K562 (cell line): ENCODE measurements around the gene MYO1D. TPM values are rescaled to one million over a fixed set of nuclear protein-coding genes. Genes with fewer than 3 reads are reported as not detected.

Experiments
- ATAC-seq: fragments of 200-7000 bp; cut with Tn5 transposase; 3 replicates; pipeline ENCODE4 v1.9.1; 2020; ENCODE audit warnings: moderate library complexity
- BruUV-seq: library from RNA; stranded (reverse); fragments of 400-500 nt; replicated peaks from 2 replicates; lab custom pipeline; 2021; lab: Mats Ljungman, UMichigan
- CTCF ChIA-PET: fragments of 300-600 bp; formaldehyde crosslinking; extraction: SDS; loops from one replicate; lab custom pipeline; 2021; ENCODE audit warnings: low intra/inter-chr PET ratio; lab: Yijun Ruan, JAX
- POLR2A ChIA-PET: fragments of 300-600, 350-650 bp; sonication (Branson Sonifier 250); formaldehyde crosslinking; extraction: SDS; loops from one replicate; lab custom pipeline; 2021; ENCODE audit warnings: antibody characterized with exemption, inconsistent platforms; lab: Yijun Ruan, JAX
- DNase-seq, 4 experiments: peaks; one replicate each; pipeline versions ENCODE4 v3.0.0 to v3.0.0-alpha.2; 2011 to 2018; ENCODE audit warnings: low spot score in 3 of 4, mixed read lengths in 3 of 4; ENCODE audit errors: extremely low read depth in 1 of 4
- FAIRE-seq: peaks from 2 replicates; lab custom pipeline; 2011; peaks lifted over from hg19 to GRCh38; lab: Jason Lieb, UNC
- H2AFZ ChIP-seq: 2 replicates; pipeline ENCODE4 v1.6.0; 2011; ENCODE audit warnings: low read depth, low read length, control low read depth, inconsistent platforms
- H3K27ac ChIP-seq: fragments of 200-600 bp; 3 replicates; pipeline ENCODE4 v1.8.0; 2011; ENCODE audit warnings: low read depth, mild to moderate bottlenecking, control low read depth, inconsistent platforms, low read length, moderate library complexity, mixed read lengths; ENCODE audit errors: extremely low read depth
- H3K27me3 ChIP-seq, 2 experiments: fragments of 300-600 bp in 1 of 2; 2 replicates in 1 of 2; 3 replicates in 1 of 2; pipeline versions ENCODE4 v1.6.0 to v1.8.0; 2011; ENCODE audit warnings: inconsistent platforms in 2 of 2, low read length in 2 of 2, mild to moderate bottlenecking in 1 of 2, mixed read lengths in 1 of 2, moderate library complexity in 1 of 2; ENCODE audit not compliant: control insufficient read depth in 2 of 2, insufficient read depth in 2 of 2
- H3K36me3 ChIP-seq: fragments of 300-600 bp; 3 replicates; pipeline ENCODE4 v1.8.0; 2011; ENCODE audit warnings: mild to moderate bottlenecking, low read length, inconsistent platforms; ENCODE audit not compliant: control insufficient read depth, insufficient read depth
- H3K4me1 ChIP-seq, 2 experiments: fragments of 200-600 bp in 1 of 2; replicated peaks in 1 of 2; 2 replicates in 1 of 2; 3 replicates in 1 of 2; pipeline versions ENCODE4 v1.5.1 to v1.8.0; 2011; ENCODE audit warnings: inconsistent platforms in 2 of 2, low read length in 2 of 2, mild to moderate bottlenecking in 1 of 2, mixed read lengths in 1 of 2, moderate library complexity in 1 of 2; ENCODE audit not compliant: control insufficient read depth in 2 of 2, insufficient read depth in 2 of 2
- H3K4me2 ChIP-seq: 2 replicates; pipeline ENCODE4 v1.6.1; 2011; ENCODE audit warnings: low read length, control low read depth, inconsistent platforms, mixed read lengths; ENCODE audit not compliant: insufficient read depth
- H3K4me3 ChIP-seq: fragments of 200-600 bp; sonication (generic), shearing (Covaris generic); 2 replicates; pipeline ENCODE4 v1.5.1; 2016; ENCODE audit warnings: control low read depth, inconsistent platforms
- H3K79me2 ChIP-seq: fragments of 200-600 bp; 3 replicates; pipeline ENCODE4 v1.8.0; 2011; ENCODE audit warnings: low read length, inconsistent platforms; ENCODE audit not compliant: control insufficient read depth, insufficient read depth
- H3K9ac ChIP-seq, 2 experiments: 2 replicates each; pipeline versions ENCODE4 v1.6.0 to v1.6.1; 2011; ENCODE audit warnings: low read depth in 2 of 2, low read length in 2 of 2, control low read depth in 1 of 2, inconsistent platforms in 1 of 2, mild to moderate bottlenecking in 1 of 2, mixed read lengths in 1 of 2; ENCODE audit not compliant: insufficient read depth in 1 of 2
- H3K9me1 ChIP-seq: one replicate; pipeline ENCODE4 v1.6.0; 2011; ENCODE audit warnings: inconsistent platforms, mild to moderate bottlenecking, low read length, moderate library complexity; ENCODE audit not compliant: control insufficient read depth, insufficient read depth
- H3K9me3 ChIP-seq: replicated peaks from 2 replicates; pipeline ENCODE4 v1.5.1; 2011; ENCODE audit warnings: low read depth, low read length, inconsistent platforms; ENCODE audit not compliant: control insufficient read depth, insufficient read depth
- H4K20me1 ChIP-seq: replicated peaks from 2 replicates; pipeline ENCODE4 v1.6.1; 2011; ENCODE audit warnings: low read length, inconsistent platforms, mixed read lengths; ENCODE audit not compliant: control insufficient read depth, insufficient read depth
- CREM ChIP-seq: IDR thresholded peaks from 2 replicates; pipeline ENCODE4 v1.6.1; 2014; ENCODE audit warnings: antibody characterized with exemption, low read depth
- ETS2 ChIP-seq: IDR thresholded peaks from 2 replicates; pipeline ENCODE4 v1.6.1; 2016; ENCODE audit warnings: borderline replicate concordance, missing genetic modification characterization, mild to moderate bottlenecking, moderate library complexity, missing compliant biosample characterization; ENCODE audit not compliant: poor library complexity, severe bottlenecking
- FUS ChIP-seq: fragments of 200-400 bp; formaldehyde crosslinking; optimal IDR thresholded peaks from 2 replicates; pipeline ENCODE3; 2017; ENCODE audit warnings: low read depth, low read length
- HDAC8 ChIP-seq: fragments of 450-650 bp; IDR thresholded peaks from 2 replicates; pipeline ENCODE4 v1.6.1; 2016; ENCODE audit warnings: mild to moderate bottlenecking, missing genetic modification characterization, moderate library complexity, missing compliant biosample characterization
- JUND ChIP-seq, 2 experiments: IDR thresholded peaks; 2 replicates in 1 of 2; 3 replicates in 1 of 2; pipeline ENCODE4 v1.6.1; 2011; ENCODE audit warnings: borderline replicate concordance in 2 of 2, low read depth in 2 of 2, low read length in 2 of 2, improper control_type of control experiment in 1 of 2, missing biosample characterization in 1 of 2, missing genetic modification characterization in 1 of 2, missing genetic modification reagents in 1 of 2
- MAFF ChIP-seq: IDR thresholded peaks from 2 replicates; pipeline ENCODE4 v1.6.1; 2012; ENCODE audit warnings: low read length, improper control_type of control experiment
- MEF2A ChIP-seq: IDR thresholded peaks from 2 replicates; pipeline ENCODE4 v1.6.1; 2011; ENCODE audit warnings: low read depth, mild to moderate bottlenecking, low read length, moderate library complexity; ENCODE audit not compliant: control insufficient read depth
- NFIC ChIP-seq: fragments of 450-650 bp; IDR thresholded peaks from 2 replicates; pipeline ENCODE4 v1.6.1; 2017; ENCODE audit warnings: mild to moderate bottlenecking, inconsistent platforms
- NRF1 ChIP-seq, 2 experiments: fragments of 450-650 bp; IDR thresholded peaks in 1 of 2; conservative IDR thresholded peaks in 1 of 2; 2 replicates each; pipeline ENCODE4 v1.6.1; 2014; ENCODE audit warnings: mild to moderate bottlenecking in 2 of 2
- PHF21A ChIP-seq: fragments of 450-650 bp; IDR thresholded peaks from 2 replicates; pipeline ENCODE4 v1.6.1; 2017; ENCODE audit warnings: low read depth, borderline replicate concordance
- SMC3 ChIP-seq: conservative IDR thresholded peaks from 2 replicates; pipeline ENCODE4 v1.6.1; 2011; ENCODE audit warnings: low read depth, low read length, improper control_type of control experiment; ENCODE audit not compliant: insufficient read depth
- TEAD4 ChIP-seq, 2 experiments: sonication (generic) in 1 of 2; formaldehyde crosslinking in 1 of 2; IDR thresholded peaks; 2 replicates each; pipeline versions ENCODE4 v1.6.1 to v1.8.0; 2012 to 2022; ENCODE audit warnings: borderline replicate concordance in 1 of 2, inconsistent platforms in 1 of 2, low read length in 1 of 2, mild to moderate bottlenecking in 1 of 2, missing genetic modification reagents in 1 of 2
- ZNF316 ChIP-seq: fragments of 450-650 bp; IDR thresholded peaks from 2 replicates; pipeline ENCODE4 v1.6.1; 2016
- ZNF507 ChIP-seq: conservative IDR thresholded peaks from 2 replicates; pipeline ENCODE4 v1.6.1; 2017; ENCODE audit warnings: missing genetic modification characterization, missing compliant biosample characterization
- WGBS: fragments of 100-300 bp; shearing (Covaris generic); methylation state at CpG from one replicate; pipeline ENCODE4 v1.1.6; 2016; ENCODE audit warnings: low coverage, mixed read lengths; ENCODE audit not compliant: insufficient coverage; ENCODE audit errors: missing lambda C conversion rate; 5-methylcytosine and 5-hydroxymethylcytosine counted together
- in situ Hi-C: fragments of 300-500 bp; cut with MboI; formaldehyde crosslinking; loops from 4 replicates; pipeline ENCODE4 v1.15.0; 2018; ENCODE audit warnings: inconsistent platforms, mixed read lengths
- intact Hi-C: fragments of 100-400 bp; cut with micrococcal nuclease; formaldehyde crosslinking; loops from 2 replicates; pipeline ENCODE4 v1.14.2; 2022
- polyA plus RNA-seq, 8 experiments: library from polyadenylated mRNA; depleted of rRNA in 4 of 8; stranded (reverse) in 5 of 8; unstranded in 3 of 8; fragments of >200 nt; fragmentation: Nextera tagmentation in 2 of 8; fragmentation: Illumina TruSeq in 1 of 8; extraction: Ambion mirVana in 2 of 8; extraction: Trizol in 1 of 8; gene quantifications; 2 replicates each; pipeline versions ENCODE4 v1.2.1 to v1.2.3, GENCODE V29; 2011 to 2014; ENCODE audit warnings: inconsistent platforms in 1 of 8, missing spikeins in 1 of 8
- total RNA-seq, 7 experiments: library from RNA; depleted of rRNA in 6 of 7; stranded (reverse); fragments of >200 nt in 6 of 7; fragmentation: Illumina TruSeq in 2 of 7; extraction: Trizol in 2 of 7; gene quantifications; 2 replicates each; pipeline versions ENCODE4 v1.2.1 to v1.2.3, GENCODE V29; 2011 to 2021; ENCODE audit warnings: low replicate concordance in 1 of 7
- TF ChIP-seq, protein P1 (sequence below): fragments of 200-800 bp; sonication (Bioruptor generic); IDR thresholded peaks from 2 replicates; pipeline ENCODE4 v1.6.1; 2017; ENCODE audit warnings: missing genetic modification characterization, missing compliant biosample characterization
- TF ChIP-seq, protein P2 (sequence below): sonication (generic); formaldehyde crosslinking; IDR thresholded peaks from 2 replicates; pipeline ENCODE4 v1.8.0; 2023; ENCODE audit warnings: mild to moderate bottlenecking, missing genetic modification reagents
- TF ChIP-seq, protein P3 (sequence below): sonication (generic); formaldehyde crosslinking; IDR thresholded peaks from 2 replicates; pipeline ENCODE4 v1.8.1; 2023; ENCODE audit warnings: mild to moderate bottlenecking, missing genetic modification reagents

The MYO1D gene
- total and polyA plus RNA-seq, 9 of the 15 experiments (the other 6 are each of a cell fraction or from before 2014, with no cell fraction given): 2.1 to 71.2 (median 45.4) TPM

DNA sequence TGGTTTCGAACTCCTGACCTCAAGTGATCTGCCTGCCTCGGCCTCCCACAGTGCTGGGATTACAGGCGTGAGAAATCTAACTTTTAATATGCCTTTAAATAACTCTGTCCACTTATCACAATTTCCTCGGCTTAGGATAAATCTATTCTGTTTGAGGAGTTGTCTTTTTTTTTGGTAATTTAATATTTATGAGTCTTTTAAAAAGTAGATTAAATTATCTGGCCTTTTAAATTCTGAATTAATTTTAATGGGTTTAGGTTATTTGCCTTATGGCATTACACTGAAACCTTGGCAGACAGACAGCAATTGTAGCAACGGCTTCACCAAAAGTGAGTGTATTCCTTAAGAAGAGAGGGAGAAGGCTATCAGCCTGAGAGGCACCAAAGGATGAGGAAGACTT is 66.2 kb downstream of the MYO1D start (continued):
- TF ChIP-seq, protein P1, sequence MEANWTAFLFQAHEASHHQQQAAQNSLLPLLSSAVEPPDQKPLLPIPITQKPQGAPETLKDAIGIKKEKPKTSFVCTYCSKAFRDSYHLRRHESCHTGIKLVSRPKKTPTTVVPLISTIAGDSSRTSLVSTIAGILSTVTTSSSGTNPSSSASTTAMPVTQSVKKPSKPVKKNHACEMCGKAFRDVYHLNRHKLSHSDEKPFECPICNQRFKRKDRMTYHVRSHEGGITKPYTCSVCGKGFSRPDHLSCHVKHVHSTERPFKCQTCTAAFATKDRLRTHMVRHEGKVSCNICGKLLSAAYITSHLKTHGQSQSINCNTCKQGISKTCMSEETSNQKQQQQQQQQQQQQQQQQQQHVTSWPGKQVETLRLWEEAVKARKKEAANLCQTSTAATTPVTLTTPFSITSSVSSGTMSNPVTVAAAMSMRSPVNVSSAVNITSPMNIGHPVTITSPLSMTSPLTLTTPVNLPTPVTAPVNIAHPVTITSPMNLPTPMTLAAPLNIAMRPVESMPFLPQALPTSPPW (CRISPR knock-in tag): no peak
- TF ChIP-seq PHF21A (no peak), SMC3 (no peak), FUS (no peak), HDAC8 (no peak), MEF2A (no peak), CREM (no peak)
- TF ChIP-seq, all 486 proteins: peak for 0

DNA sequence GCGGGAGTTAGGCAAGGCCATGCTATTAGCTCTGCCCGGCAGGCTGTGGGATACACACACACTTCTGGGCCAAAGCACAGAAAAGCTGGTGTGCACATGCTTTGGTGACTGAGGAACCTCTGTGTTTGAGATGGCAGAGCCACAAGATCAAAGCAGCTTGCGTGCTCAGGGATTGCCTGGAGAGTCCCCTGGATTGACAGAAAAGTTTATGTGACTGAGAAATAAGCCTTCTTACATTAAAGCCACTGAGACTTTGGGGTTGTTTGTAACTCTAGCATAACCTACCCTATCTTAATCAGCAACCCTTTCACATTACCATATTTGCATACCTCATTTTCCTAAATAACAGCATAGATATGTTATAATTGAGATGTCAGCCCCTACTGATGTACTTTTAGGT is 69.3 kb downstream of the MYO1D start:
- no peak overlapping the region for H2AFZ ChIP-seq
- in situ Hi-C loops: no loop called here
- H3K4me1 ChIP-seq: peaks cover 3 to 19% of the 10 kb centered on the region in 2 experiments; a peak in 2 of 5 replicates
- CTCF ChIA-PET: no interaction called here
- H3K9ac ChIP-seq: no peak overlapping the region
- ATAC-seq: no peak
- BruUV-seq: no TSS peak
- no peak overlapping the region for H3K4me3 ChIP-seq
- H3K4me2 ChIP-seq: no peak overlapping the region
- FAIRE-seq: no peak
- POLR2A ChIA-PET: interaction anchor here (1.7 kb wide), 1 partner anchor 11 kb away, joined by 4 read pairs; no protein-coding TSS in a partner anchor
- WGBS: 88% methylated on average over 3 of the region's 3 CpGs
- H4K20me1 ChIP-seq: no peaks in the 10 kb centered on the region; the same call in 1 of the 2 replicates
- intact Hi-C loops: no loop called here
- H3K27me3 ChIP-seq: no peaks in the 10 kb centered on the region
- no peak overlapping the region for H3K27ac ChIP-seq
- DNase-seq: no peak
- no peaks in the 10 kb centered on the region for H3K9me3 ChIP-seq
- H3K79me2 ChIP-seq: 0 out of 3 replicates have a peak, but pooled peaks cover 6% of the 10 kb centered on the region
- no peaks in the 10 kb centered on the region for H3K9me1 ChIP-seq
- H3K36me3 ChIP-seq: no peaks in the 10 kb centered on the region; the same call in 2 of the 3 replicates
- TF ChIP-seq ZNF316 (no peak), MAFF (no peak), TEAD4 (IDR thresholded peaks at IDR 0.05; ENCODE audit: low read length) (no peak), TEAD4 (CRISPR knock-in tag; IDR thresholded peaks at IDR 0.05; ENCODE audit: borderline replicate concordance) (no peak), NFIC (no peak), JUND (IDR thresholded peaks at IDR 0.05; ENCODE audit: borderline replicate concordance, low read depth, low read length) (no peak), JUND (tag; IDR thresholded peaks at IDR 0.05; ENCODE audit: borderline replicate concordance, low read depth, low read length) (no peak), ZNF507 (tag) (no peak), ETS2 (no peak), NRF1 (conservative IDR thresholded peaks at IDR 0.05 in 1 of 2, IDR thresholded peaks at IDR 0.05 in 1 of 2) (no peak)
- TF ChIP-seq, protein P2, sequence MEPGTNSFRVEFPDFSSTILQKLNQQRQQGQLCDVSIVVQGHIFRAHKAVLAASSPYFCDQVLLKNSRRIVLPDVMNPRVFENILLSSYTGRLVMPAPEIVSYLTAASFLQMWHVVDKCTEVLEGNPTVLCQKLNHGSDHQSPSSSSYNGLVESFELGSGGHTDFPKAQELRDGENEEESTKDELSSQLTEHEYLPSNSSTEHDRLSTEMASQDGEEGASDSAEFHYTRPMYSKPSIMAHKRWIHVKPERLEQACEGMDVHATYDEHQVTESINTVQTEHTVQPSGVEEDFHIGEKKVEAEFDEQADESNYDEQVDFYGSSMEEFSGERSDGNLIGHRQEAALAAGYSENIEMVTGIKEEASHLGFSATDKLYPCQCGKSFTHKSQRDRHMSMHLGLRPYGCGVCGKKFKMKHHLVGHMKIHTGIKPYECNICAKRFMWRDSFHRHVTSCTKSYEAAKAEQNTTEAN: no peak
- TF ChIP-seq, protein P3, sequence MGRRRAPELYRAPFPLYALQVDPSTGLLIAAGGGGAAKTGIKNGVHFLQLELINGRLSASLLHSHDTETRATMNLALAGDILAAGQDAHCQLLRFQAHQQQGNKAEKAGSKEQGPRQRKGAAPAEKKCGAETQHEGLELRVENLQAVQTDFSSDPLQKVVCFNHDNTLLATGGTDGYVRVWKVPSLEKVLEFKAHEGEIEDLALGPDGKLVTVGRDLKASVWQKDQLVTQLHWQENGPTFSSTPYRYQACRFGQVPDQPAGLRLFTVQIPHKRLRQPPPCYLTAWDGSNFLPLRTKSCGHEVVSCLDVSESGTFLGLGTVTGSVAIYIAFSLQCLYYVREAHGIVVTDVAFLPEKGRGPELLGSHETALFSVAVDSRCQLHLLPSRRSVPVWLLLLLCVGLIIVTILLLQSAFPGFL (CRISPR knock-in tag): no peak
